ENCODE measurements around the gene FCHO1. TPM values are rescaled to one million over a fixed set of nuclear protein-coding genes. Genes with fewer than 3 reads are reported as not detected.

The FCHO1 gene
- total and polyA plus RNA-seq, 4 donors = 0.69 to 2.8 (median 1.7) TPM

GRCh38 chr19:17832443-17833208, 81.3 kb downstream of the FCHO1 start:
- no peak overlapping the region for H3K9ac ChIP-seq (ENCODE audit: low read depth in 1 of 2, low read length in 2 of 2)

More at GRCh38 chr19:17832443-17833208, 81.3 kb downstream of the FCHO1 start:
- TF ChIP-seq HNF4G (IDR thresholded peaks at IDR 0.05) (no peak), MAX (IDR thresholded peaks at IDR 0.05) (no peak), RAD21 (IDR thresholded peaks at IDR 0.05) (no peak), RXRA (IDR thresholded peaks at IDR 0.05) (no peak), ZBTB33 (IDR thresholded peaks at IDR 0.05) (no peak), NR2F2 (IDR thresholded peaks at IDR 0.05) (no peak), GABPA (IDR thresholded peaks at IDR 0.05 in 1 of 2, conservative IDR thresholded peaks at IDR 0.05 in 1 of 2) (no peak), CTCF (IDR thresholded peaks at IDR 0.05; ENCODE audit: low read depth, low read length, missing input control) (no peak), REST (IDR thresholded peaks at IDR 0.05) (no peak), SP1 (IDR thresholded peaks at IDR 0.05) (no peak), ATF3 (IDR thresholded peaks at IDR 0.05) (no peak)
- Histone ChIP-seq H3K4me1 (ENCODE audit: control insufficient read depth in 4 of 4, insufficient read depth in 4 of 4, low read length in 3 of 4) (peaks cover 0 to 3% (median 0%) of the 10 kb centered on the region in 4 donors), H3K27me3 (ENCODE audit: control insufficient read depth in 4 of 4, insufficient read depth in 4 of 4, low read length in 3 of 4) (peaks cover 0 to 4% (median 0%) of the 10 kb centered on the region in 4 donors), H3K27ac (ENCODE audit: low read depth in 1 of 2, low read length in 2 of 2) (no peak overlapping the region), H3K4me3 (ENCODE audit: low read depth in 1 of 3, low read length in 3 of 3) (no peak overlapping the region), H3K9me3 (ENCODE audit: control insufficient read depth in 4 of 4, low read length in 3 of 4) (no peaks in the 10 kb centered on the region), H3K36me3 (ENCODE audit: control insufficient read depth in 4 of 4, insufficient read depth in 3 of 4, low read depth in 1 of 4, low read length in 3 of 4) (no peaks in the 10 kb centered on the region)
- WGBS = 85% methylated on average over 17 of the region's 17 CpGs
- no peak for DNase-seq (ENCODE audit: low spot score)
